NCI-H2081 treated with DMSO at 0.1 percent for 48 hours (cell line): ENCODE measurements around the gene LBX2.
"Not testable (repeated sequence)": the region's sequence is repeated elsewhere in the genome, so short reads cannot be mapped to it uniquely, and the experiment has no call there.

Experiments
- DNase-seq: peaks from one replicate; lab custom pipeline; 2025; lab: John Stamatoyannopoulos, UW

LBX2 gene

GRCh38 chr2:74482801-74483674 lies 16.4 kb downstream of the LBX2 start, which contains the start of the genes CCDC142 and TTC31:
TSS of gene CCDC142 (minus strand) at chr2:74482998. CDS start at chr2:74482837, 161 bp downstream.
TSS of gene TTC31 (plus strand) at chr2:74483081. CDS start at chr2:74483096, 15 bp downstream.
- peak; percentile 83 for DNase-seq

- no peak for DNase-seq
Measured at GRCh38 chr2:74481961-74482800, 17.2 kb downstream of the LBX2 start.

GRCh38 chr2:74481431-74481830 lies 18.0 kb downstream of the LBX2 start:
- no peak for DNase-seq

- no peak for DNase-seq
Measured at GRCh38 chr2:74474899-74475298, 24.5 kb downstream of the LBX2 start.

GRCh38 chr2:74474481-74474880 lies 24.9 kb downstream of the LBX2 start:
- no peak for DNase-seq

- no peak for DNase-seq
Measured at GRCh38 chr2:74472945-74473258, 26.5 kb downstream of the LBX2 start.

GRCh38 chr2:74472086-74472944 lies 27.1 kb downstream of the LBX2 start, which contains the start of gene MRPL53:
TSS of gene MRPL53 (minus strand) at chr2:74472680. CDS start at chr2:74472660, 20 bp downstream.
- peak; percentile 54 for DNase-seq

- DNase-seq: no peak
Measured at GRCh38 chr2:74471332-74472065, 27.9 kb downstream of the LBX2 start.

- DNase-seq: not testable (repeated sequence)
Measured at GRCh38 chr2:74470742-74471141, 28.7 kb downstream of the LBX2 start.

GRCh38 chr2:74464406-74464805 lies 35.0 kb downstream of the LBX2 start:
- no peak for DNase-seq

- DNase-seq: no peak
Measured at GRCh38 chr2:74462786-74463105, 36.7 kb downstream of the LBX2 start.

- DNase-seq: no peak
Measured at GRCh38 chr2:74462054-74462785, 37.2 kb downstream of the LBX2 start.

GRCh38 chr2:74461187-74462053 lies 38.0 kb downstream of the LBX2 start:
- DNase-seq: no peak

- not testable (repeated sequence) for DNase-seq
Measured at GRCh38 chr2:74460187-74460586, 39.2 kb downstream of the LBX2 start.

GRCh38 chr2:74459503-74460118 lies 39.8 kb downstream of the LBX2 start:
- not testable (repeated sequence) for DNase-seq

GRCh38 chr2:74458938-74459363 lies 40.5 kb downstream of the LBX2 start:
- no peak for DNase-seq

GRCh38 chr2:74458132-74458937 lies 41.1 kb downstream of the LBX2 start, which contains the start of gene WBP1:
TSS of gene WBP1 (plus strand) at chr2:74458438. CDS start at chr2:74458603, 165 bp downstream.
- peak; percentile 99 for DNase-seq

- DNase-seq: no peak
Measured at GRCh38 chr2:74457549-74458131, 41.8 kb downstream of the LBX2 start.
